ENCODE results near the gene MATN1. TPM values are rescaled to one million over a fixed set of nuclear protein-coding genes. Genes with fewer than 3 reads are reported as not detected.

The MATN1 gene, protein sequence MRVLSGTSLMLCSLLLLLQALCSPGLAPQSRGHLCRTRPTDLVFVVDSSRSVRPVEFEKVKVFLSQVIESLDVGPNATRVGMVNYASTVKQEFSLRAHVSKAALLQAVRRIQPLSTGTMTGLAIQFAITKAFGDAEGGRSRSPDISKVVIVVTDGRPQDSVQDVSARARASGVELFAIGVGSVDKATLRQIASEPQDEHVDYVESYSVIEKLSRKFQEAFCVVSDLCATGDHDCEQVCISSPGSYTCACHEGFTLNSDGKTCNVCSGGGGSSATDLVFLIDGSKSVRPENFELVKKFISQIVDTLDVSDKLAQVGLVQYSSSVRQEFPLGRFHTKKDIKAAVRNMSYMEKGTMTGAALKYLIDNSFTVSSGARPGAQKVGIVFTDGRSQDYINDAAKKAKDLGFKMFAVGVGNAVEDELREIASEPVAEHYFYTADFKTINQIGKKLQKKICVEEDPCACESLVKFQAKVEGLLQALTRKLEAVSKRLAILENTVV
- 0.49 TPM for total RNA-seq

DNA sequence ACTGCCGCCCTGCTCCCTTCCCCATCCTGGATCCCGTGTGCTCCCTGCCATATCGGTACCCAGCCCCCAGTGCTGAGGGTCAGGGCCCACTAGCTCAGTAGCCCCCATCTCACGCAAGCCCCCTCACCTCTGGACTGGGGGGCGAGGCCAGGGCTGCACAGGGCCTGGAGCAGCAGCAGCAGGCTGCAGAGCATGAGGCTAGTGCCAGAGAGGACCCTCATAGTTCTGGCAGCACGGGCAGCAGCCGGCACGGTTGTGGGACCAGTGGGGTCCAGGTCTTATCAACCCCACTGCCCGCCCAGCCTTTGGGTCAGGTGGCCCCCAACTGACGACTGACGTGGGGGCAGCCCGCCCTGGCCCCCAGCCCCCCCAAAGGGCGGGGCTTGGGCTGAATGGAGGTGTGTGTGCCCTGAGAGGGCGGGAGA, at the start of gene MATN1:
MATN1 (minus strand) TSS at position 255 of the 425 bp plus-strand sequence; CDS start at position 221, 34 bp downstream.
- Histone ChIP-seq H3K27ac (no peak within 1 kb of the TSS), H3K4me1 (peaks cover 9% of the 10 kb centered on the region), H3K27me3 (no peaks in the 10 kb centered on the region), H3K36me3 (peaks cover 0 to 3% of the 10 kb centered on the region in 2 donors), H3K4me3 (no peak within 1 kb of the TSS), H3K9me3 (no peaks in the 10 kb centered on the region)
- TF ChIP-seq POLR2A (IDR thresholded peaks at IDR 0.05) (no peak), POLR2AphosphoS5 (IDR thresholded peaks at IDR 0.05; ENCODE audit: insufficient read depth in 1 of 2, low read depth in 1 of 2) (no peak)
- TF ChIP-seq, protein P1, sequence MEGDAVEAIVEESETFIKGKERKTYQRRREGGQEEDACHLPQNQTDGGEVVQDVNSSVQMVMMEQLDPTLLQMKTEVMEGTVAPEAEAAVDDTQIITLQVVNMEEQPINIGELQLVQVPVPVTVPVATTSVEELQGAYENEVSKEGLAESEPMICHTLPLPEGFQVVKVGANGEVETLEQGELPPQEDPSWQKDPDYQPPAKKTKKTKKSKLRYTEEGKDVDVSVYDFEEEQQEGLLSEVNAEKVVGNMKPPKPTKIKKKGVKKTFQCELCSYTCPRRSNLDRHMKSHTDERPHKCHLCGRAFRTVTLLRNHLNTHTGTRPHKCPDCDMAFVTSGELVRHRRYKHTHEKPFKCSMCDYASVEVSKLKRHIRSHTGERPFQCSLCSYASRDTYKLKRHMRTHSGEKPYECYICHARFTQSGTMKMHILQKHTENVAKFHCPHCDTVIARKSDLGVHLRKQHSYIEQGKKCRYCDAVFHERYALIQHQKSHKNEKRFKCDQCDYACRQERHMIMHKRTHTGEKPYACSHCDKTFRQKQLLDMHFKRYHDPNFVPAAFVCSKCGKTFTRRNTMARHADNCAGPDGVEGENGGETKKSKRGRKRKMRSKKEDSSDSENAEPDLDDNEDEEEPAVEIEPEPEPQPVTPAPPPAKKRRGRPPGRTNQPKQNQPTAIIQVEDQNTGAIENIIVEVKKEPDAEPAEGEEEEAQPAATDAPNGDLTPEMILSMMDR (IDR thresholded peaks at IDR 0.05) = no peak
- no peak for DNase-seq (ENCODE audit: extremely low spot score in 2 of 2)
- intact Hi-C loops (cut with DNase I) = no loop called here

DNA sequence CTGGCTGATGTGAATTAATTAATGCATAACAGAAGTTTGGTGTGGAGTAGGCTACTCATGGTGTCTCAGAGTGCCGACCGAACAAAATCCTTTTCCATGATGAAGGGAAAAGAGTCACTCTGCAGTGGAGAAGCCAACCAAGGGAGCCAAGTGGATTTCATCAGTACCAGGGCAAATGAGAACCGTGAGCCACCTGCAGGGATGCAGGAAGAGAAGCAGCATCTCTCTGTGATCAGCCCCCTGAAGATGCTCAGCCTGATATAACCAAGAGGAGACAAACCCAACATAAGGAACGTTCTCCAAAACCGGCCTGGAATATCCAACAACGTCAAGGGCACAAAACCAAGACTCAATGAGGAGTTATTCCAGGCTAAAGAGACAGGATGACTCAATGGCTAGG, 47.6 kb upstream of the MATN1 start:
- H3K36me3 ChIP-seq = no peaks in the 10 kb centered on the region
- no peak overlapping the region for H3K4me3 ChIP-seq
- no peak overlapping the region for H3K27ac ChIP-seq
- no peaks in the 10 kb centered on the region for H3K27me3 ChIP-seq
- TF ChIP-seq, protein P1 (IDR thresholded peaks at IDR 0.05) = no peak
- TF ChIP-seq POLR2A (IDR thresholded peaks at IDR 0.05) (no peak), POLR2AphosphoS5 (IDR thresholded peaks at IDR 0.05; ENCODE audit: insufficient read depth in 1 of 2, low read depth in 1 of 2) (no peak)
- peaks cover 10% of the 10 kb centered on the region for H3K4me1 ChIP-seq
- intact Hi-C loops (cut with DNase I) = no loop called here
- no peak for DNase-seq (ENCODE audit: extremely low spot score in 2 of 2)
- H3K9me3 ChIP-seq = no peaks in the 10 kb centered on the region

DNA sequence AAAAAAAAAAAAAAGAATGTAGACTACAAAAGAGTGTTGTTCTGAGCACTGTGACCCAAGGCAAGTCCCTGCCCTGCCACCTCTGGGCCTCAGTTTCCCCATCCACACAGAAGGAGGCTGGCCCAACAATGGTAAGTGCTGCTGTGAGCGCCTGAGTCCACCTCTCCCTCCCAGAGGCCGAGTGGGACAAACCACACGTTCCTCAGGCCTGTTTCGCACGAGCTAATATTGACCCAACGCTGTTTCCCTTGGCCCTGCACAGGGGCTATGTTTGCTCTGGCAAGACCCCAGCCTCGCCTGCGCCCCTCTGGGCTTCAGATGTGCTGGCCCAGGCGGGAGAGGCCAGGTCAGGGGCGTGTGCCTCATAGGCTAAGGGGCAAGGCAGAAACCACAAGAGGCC, 46.8 kb upstream of the MATN1 start:
- Histone ChIP-seq H3K4me3 (no peak overlapping the region), H3K27ac (no peak overlapping the region), H3K9me3 (no peaks in the 10 kb centered on the region), H3K27me3 (no peaks in the 10 kb centered on the region), H3K36me3 (no peaks in the 10 kb centered on the region), H3K4me1 (peaks cover 7% of the 10 kb centered on the region)
- TF ChIP-seq, protein P1 (IDR thresholded peaks at IDR 0.05) = no peak
- TF ChIP-seq POLR2A (IDR thresholded peaks at IDR 0.05) (no peak), POLR2AphosphoS5 (IDR thresholded peaks at IDR 0.05; ENCODE audit: insufficient read depth in 1 of 2, low read depth in 1 of 2) (no peak)
- intact Hi-C loops (cut with DNase I) = no loop called here
- no peak for DNase-seq (ENCODE audit: extremely low spot score in 2 of 2)

DNA sequence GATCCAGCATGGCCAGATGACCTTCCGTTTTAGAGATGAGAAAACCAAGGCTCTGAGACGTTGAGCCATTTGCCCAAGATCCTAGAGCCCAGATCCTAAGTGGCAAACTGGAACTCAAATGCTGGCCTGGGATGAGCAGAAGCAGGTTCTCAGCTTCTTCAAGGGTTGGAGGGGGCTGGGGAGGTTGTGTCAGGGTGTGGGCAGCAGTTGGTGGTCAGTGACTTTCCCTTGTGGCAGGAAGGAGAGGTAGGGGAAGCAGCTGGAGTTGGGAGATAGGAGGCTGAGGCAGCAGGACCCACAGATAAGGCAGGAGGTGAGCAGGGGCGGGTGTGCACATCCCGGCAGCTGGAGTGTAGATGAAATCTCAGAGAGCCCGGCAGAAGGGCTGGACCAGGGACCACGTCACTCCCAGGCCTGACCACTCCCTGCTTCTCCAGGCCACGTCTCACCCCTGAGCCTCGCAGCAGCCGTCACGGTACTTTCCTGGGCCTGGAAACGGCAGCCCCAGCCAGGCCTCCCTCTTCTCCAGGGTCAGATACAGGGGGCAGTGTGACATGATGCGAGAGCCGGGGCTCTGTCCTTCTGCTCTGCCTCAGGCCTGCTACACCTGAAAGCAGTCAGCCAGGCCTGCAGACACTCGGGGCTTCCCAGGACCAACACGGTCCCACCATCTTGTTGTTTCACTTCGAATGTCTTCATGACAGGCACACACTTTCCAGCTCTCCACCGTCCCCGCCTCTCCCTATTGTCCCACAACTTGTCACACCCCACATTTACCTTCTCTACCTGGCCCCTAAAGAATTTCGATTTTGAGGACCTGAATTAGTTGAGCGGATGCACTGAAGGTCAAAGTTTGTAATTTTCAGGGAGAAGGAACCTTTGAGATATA, 45.7 kb upstream of the MATN1 start:
- H3K27me3 ChIP-seq = no peaks in the 10 kb centered on the region
- no peaks in the 10 kb centered on the region for H3K36me3 ChIP-seq
- H3K27ac ChIP-seq = no peak overlapping the region
- no peaks in the 10 kb centered on the region for H3K9me3 ChIP-seq
- no peaks in the 10 kb centered on the region for H3K4me1 ChIP-seq
- intact Hi-C loops (cut with DNase I) = no loop called here
- no peak overlapping the region for H3K4me3 ChIP-seq
- DNase-seq (ENCODE audit: extremely low spot score in 2 of 2) = no peak
- TF ChIP-seq, protein P1 (IDR thresholded peaks at IDR 0.05) = no peak
- TF ChIP-seq POLR2A (IDR thresholded peaks at IDR 0.05) = no peak
